GM19238 (cell line): ENCODE results near the gene DCST1.
"Not testable (repeated sequence)": the region's sequence is repeated elsewhere in the genome, so short reads cannot be mapped to it uniquely, and the experiment has no call there.

Source experiments
- DNase-seq: peaks from one replicate; pipeline ENCODE4 v3.0.0; 2011; ENCODE audit warnings: low spot score; ENCODE audit not compliant: insufficient read length

DCST1 gene, protein sequence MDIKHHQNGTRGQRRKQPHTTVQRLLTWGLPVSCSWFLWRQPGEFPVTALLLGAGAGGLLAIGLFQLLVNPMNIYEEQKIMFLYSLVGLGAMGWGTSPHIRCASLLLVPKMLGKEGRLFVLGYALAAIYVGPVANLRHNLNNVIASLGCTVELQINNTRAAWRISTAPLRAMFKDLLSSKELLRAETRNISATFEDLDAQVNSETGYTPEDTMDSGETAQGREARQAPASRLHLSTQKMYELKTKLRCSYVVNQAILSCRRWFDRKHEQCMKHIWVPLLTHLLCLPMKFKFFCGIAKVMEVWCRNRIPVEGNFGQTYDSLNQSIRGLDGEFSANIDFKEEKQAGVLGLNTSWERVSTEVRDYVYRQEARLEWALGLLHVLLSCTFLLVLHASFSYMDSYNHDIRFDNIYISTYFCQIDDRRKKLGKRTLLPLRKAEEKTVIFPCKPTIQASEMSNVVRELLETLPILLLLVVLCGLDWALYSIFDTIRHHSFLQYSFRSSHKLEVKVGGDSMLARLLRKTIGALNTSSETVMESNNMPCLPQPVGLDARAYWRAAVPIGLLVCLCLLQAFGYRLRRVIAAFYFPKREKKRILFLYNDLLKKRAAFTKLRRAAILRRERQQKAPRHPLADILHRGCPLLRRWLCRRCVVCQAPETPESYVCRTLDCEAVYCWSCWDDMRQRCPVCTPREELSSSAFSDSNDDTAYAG

DNA sequence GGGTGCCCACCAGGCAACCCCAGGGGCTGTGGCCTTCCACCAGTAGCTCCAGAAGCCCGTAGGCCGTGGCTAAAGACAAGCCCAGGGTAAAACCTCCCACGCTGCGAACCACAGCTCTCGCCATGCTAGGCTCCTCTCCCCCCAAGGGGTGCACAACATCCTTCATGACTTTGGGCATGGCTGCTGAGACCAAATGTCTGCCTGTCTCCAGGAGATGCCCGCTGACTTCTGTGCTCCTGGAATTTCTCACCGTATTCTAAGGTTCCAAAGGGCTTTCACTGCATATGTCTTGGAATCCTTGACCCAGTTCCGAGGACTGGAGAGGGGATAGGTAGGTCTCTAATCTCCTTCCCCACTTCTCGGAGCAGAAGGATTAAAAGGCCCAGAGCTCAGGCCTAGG lies at the start of gene DCST1, which contains the start of gene DCST2:
DCST1 (plus strand) TSS at position 301 of the 400 bp plus-strand sequence. CDS start 213 bp downstream, outside the sequence.
DCST2 (minus strand) TSS at position 258 of the 400 bp plus-strand sequence; CDS start at position 178, 80 bp downstream.
- DNase-seq: no peak

DNA sequence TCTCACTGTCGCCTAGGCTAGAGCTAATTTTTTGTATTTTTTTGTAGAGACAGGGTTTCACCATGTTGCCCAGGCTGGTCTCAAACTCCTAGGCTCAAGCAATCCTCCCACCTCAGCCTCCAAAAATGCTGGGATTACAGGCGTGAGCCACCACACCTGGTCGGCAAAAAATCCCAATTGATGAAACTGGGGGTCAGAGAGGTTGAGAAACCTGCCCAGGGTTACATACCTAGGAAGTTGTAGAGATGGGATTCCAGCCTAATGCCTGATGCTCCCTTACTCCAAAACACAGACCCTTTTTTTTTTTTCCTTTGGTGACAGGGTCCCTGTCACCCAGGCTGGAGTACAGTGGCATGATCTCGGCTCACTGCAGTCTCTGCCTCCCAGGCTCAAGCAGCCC lies 46.9 kb upstream of the DCST1 start:
- DNase-seq: not testable (repeated sequence)

DNA sequence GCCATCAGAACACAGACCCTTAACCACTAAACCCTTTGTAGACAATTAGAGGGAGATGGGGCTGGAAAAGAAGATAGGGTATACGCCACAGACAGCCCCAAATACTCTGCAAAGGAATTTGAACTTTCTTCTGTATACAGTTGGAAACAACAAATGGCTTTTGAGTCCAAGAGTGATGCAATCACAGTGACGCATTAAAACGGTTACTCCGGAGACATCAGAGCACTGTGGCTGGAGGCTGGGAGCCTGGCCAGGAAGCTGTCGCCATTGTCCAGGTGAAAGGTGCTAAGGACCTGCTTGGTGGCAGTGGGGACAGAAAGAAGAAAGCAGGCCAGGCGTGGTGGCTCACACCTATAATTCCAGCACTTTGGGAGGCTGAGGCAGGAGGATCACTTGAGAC lies 46.3 kb upstream of the DCST1 start:
- no peak for DNase-seq

DNA sequence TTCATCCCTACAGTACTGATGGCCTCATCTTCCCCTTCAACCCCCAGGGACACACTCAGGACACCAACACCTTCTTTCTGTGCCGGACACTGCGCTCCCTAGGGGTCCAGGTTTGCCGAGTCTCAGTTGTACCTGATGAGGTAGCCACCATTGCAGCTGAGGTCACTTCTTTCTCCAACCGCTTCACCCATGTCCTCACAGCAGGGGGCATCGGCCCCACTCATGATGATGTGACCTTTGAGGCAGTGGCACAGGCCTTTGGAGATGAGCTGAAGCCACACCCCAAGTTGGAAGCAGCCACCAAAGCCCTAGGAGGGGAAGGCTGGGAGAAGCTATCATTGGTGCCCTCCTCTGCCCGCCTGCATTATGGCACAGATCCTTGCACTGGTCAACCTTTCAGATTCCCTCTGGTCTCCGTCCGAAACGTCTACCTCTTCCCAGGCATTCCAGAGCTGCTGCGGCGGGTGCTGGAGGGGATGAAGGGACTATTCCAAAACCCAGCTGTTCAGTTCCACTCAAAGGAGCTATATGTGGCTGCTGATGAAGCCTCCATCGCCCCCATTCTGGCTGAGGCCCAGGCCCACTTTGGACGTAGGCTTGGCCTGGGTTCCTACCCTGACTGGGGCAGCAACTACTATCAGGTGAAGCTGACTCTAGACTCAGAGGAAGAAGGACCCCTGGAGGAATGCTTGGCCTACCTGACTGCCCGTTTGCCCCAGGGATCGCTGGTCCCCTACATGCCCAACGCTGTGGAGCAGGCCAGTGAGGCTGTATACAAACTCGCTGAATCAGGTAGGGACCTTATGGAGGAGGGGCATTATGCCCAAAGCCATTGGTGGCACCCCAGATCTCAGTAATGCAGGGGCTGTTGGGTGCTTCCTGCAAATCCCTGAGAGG lies 45.3 kb upstream of the DCST1 start:
- no peak for DNase-seq

DNA sequence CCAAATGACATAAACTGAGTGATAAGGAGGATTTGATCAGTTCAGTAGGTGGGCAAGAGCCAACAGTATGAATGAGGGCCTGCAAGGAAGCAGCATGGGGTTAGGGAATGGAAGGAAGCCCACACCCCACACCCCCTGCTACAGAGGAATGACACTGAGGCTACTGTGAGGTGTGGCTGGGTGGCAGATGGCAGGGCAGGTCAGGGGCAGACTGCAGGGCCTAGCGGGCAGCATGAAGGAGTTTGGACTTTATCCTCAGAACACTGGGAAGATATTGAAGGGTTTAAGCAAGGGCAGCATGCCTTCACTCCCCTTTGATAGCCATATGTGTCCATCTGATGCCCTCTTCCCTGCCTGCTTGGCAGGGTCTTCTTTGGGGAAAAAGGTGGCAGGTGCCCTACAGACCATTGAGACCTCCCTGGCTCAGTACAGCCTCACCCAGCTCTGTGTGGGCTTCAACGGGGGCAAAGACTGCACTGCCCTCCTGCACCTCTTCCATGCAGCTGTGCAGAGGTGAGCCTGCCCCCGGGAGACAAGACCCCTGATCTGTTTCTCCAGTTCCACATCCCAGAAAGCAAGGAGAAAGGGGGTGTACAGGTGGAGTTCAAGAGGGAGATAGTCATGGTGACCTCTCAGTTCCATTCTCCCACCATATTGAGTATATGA lies 44.3 kb upstream of the DCST1 start:
- DNase-seq: no peak

DNA sequence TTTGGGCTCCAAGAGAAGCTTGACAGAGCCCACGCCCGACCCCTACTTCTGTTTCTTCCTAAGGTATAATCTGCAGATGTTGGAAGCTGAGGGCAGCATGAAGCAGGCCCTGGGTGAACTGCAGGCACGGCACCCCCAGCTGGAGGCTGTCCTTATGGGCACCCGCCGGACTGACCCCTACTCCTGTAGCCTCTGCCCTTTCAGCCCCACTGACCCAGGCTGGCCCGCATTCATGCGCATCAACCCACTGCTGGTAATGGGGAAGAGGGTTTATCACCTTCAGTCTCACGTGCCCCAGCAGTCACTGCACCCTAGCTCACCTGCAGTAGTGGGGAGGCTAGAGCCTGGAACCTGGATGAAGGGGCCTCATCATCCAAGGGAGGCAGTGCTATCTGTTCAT lies 43.3 kb upstream of the DCST1 start:
- DNase-seq: no peak

DNA sequence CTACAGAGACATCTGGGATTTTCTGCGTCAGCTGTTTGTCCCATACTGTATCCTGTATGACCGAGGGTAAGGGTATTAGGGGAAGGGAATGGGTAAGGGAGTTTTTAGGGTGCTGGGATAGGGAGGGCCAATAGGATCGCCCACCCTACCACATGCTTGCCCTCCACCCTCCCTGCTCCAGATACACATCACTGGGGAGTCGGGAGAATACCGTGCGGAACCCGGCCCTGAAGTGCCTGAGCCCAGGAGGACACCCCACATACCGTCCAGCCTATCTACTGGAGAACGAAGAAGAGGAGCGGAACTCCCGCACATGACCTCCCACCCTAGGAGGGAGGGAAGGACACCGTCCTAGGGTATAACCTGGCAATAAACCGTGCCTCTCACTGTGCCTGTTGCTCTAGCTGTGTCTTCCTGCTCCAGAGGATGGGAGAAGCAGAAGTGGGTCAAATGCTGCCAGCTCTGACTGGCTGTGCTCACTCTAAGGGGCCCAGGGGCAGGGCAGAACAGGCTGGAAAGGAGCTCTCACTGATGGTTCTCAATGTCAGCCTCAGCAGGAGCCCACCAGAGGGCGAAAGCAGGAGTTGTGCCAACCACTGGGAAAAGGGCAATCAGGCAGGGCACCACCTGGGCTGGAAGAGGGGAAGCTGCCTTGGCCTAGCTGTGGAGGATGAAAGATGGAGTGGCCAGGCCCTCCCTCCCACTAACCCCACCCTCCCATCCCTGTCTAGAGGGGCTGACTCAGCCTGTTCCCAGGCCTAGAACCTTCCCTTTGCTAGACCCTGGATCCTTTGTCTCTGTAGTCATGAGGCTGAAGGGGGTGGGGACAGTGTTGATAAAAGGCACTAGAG lies 40.7 kb upstream of the DCST1 start:
- no peak for DNase-seq

DNA sequence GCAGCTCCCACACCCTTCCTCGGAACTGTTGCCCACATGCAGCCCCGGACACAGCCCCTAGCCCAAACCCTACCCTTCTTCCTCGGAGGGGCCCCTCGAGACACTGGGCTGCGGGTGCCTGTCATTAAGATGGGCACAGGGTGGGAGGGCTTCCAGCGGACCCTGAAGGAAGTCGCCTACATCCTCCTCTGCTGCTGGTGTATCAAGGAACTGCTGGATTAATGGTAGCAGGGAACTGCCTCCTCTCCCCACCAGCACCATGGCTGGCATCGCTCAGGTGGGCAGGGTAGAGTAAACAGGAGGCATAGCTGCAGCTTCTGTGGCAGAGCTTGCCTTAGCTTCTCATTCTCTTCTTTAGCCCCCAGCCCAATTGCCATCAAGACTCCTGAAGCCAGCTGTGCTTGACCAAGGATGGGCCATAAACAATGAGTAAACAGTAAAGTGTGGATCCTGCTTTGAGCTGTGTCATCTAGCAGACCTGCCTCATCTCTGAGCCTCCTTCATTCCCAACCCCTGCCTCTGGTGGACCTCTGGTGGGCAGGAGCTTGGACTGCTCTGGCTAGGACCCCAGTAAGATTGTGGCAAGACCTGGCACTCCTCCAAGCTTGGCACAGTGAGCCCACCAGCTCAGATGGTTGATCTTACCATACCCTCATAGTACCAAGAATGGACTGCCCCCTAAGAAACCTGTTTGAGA lies 39.9 kb upstream of the DCST1 start, which contains the start of gene LENEP:
LENEP (plus strand) TSS at position 15 of the 697 bp plus-strand sequence; CDS start at position 37, 22 bp downstream.
- no peak for DNase-seq

DNA sequence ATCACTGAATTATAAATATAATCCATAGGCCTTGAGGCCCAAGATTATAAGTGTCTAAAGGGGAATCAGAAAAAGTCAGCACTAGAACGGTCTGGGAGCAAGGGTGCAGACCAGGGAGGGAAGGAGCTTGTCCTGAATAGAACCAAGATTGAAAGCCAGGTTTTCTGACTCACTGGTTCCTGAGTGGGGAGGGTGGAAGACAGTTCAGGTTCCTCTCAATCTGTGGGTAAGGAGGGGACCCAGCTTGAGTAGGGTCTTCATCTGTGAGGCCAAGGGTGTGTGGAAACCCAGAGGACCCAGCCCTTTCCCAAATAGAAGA lies 39.4 kb upstream of the DCST1 start:
- no peak for DNase-seq

DNA sequence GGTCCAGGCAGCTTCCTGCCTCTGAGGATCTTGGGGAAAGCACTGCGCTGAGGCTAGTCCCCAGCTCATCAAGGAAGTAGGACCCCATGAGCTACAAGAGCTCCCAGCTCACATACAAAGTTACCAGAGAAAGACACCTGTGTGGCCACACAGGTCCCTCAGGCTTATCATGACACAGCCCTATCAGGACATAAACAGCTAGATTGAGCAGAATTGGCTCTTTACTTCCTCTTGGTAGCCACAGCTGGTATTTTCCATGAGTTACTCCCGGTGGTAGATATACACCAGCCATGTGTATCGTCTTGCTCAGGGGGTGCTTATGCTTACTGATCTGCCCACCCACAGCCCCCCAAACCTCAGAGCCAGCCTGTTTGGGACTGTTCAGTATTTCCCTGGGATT lies 39.0 kb upstream of the DCST1 start:
- no peak for DNase-seq

DNA sequence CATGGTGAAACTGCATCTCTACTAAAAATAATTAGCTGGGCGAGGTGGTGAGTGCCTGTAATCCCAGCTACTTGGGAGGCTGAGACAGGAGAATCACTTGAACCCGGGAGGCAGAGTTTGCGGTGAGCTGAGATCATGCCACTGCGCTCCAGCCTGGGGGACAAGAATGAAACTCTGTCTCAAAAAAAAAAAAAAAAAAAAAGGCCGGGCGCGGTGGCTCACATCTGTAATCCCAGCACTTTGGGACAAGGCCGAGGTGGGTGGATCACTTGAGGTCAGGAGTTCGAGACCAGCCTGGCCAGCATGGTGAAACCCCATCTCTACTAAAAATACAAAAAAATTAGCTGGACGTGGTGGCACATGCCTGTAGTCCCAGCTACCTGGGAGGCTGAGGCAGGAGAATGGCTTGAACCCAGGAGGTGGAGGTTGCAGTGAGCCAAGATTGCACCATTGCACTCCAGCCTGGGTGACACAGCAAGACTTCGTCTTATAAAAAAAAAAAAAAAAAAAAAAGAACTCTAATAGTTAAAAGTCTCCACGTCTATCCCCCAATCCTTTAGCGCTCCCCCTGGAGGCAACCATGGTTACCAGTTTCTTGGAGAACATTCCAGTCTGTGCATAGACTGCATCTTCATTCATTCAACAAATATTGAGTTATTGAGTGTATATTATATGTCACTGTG lies 38.2 kb upstream of the DCST1 start:
- DNase-seq: not testable (repeated sequence)

DNA sequence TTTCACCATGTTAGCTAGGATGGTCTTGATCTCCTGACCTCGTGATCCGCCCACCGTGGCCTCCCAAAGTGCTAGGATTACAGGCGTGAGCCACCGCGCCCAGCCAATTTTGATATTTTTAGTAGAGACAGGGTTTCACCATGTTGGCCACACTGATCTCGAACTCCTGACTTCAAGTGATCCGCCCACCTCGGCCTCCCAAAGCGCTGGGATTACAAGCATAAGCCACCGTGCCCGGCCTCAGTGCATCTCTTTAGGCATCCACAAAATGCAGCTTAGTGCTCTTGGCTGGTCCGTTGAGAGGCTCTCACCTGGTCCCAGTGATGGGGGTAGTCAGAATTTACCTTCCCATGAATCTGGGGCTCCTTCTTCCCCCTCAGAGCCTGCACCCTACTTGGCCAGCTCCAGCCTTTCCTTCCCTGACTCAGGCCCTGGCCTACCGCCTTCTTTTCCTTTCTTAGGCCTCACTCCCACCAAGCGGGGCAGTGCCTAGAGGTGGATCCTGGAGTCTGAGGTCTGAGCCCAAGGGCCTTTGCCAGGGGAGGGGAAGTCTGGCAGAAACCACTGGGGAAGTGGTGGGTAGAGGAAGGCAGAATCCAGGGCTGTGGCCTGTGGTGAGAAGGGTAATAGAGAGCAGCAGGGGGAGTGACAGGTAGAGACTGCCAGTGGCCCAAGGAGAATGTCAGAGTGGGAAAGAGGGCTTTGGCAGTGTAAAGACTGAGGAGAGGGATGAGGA lies 36.5 kb upstream of the DCST1 start:
- DNase-seq: no peak

DNA sequence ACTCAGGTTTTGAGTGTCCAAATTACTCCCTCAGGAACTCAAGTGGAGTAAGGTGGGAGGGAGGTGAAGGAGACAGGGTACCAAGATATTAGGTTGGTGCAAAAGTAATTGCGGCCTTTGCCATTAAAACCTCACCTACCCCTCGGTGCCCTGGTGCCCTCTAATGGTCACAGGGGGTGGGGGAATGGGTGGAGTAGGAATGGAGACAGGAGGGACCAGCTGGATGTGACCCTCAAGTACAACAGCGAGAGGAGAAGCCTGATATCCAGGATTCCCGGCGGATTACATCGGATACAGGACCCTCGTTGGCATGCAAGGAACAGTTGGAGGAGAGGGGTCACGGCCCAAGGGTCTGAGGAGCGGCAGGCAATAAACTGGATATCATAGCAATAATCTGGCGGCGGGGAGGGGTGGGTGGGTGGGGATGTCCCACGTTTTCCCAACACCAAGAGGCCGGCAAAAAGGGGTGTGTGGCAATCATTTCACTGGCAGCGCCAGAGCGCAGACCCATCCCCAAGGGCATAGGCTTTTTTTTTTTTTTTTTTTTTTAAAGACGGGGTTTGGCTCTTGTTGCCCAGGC lies 35.3 kb upstream of the DCST1 start:
- no peak for DNase-seq

DNA sequence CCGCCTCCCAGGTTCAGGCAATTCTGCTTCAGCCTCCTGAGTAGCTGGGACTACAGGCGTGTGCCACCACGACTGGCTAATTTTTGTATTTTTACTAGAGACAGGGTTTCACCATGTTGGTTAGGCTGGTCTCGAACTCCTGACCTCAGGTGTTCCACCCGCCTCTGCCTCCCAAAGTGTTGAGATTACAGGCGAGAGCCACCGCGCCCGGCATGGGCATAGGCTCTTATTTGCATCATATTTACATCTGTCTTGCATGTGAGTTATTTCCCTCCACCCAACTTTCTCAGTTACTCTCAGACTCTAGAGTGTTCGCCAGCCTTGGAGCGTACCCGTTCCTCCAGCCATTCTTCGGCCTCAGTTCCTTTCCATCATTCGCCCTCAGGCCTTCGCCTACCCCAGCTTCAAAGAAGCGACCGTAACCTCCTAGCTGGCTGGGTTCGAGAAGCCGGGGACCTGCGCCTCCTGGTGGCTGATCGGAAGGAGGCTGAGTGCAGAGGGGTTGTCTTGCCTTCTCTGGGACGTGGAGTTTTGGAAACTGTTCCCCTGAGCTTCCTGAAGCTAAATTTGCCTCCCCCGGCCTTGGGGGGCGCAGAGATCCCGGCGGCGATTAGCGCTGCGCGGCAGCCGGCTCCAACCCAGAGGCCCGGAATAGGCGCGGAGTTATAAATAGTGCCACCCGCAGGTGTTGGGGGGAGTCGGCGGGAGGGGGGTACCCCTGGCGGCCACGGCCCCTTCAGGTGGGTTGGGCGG lies 34.6 kb upstream of the DCST1 start:
- DNase-seq: peak; percentile 78

DNA sequence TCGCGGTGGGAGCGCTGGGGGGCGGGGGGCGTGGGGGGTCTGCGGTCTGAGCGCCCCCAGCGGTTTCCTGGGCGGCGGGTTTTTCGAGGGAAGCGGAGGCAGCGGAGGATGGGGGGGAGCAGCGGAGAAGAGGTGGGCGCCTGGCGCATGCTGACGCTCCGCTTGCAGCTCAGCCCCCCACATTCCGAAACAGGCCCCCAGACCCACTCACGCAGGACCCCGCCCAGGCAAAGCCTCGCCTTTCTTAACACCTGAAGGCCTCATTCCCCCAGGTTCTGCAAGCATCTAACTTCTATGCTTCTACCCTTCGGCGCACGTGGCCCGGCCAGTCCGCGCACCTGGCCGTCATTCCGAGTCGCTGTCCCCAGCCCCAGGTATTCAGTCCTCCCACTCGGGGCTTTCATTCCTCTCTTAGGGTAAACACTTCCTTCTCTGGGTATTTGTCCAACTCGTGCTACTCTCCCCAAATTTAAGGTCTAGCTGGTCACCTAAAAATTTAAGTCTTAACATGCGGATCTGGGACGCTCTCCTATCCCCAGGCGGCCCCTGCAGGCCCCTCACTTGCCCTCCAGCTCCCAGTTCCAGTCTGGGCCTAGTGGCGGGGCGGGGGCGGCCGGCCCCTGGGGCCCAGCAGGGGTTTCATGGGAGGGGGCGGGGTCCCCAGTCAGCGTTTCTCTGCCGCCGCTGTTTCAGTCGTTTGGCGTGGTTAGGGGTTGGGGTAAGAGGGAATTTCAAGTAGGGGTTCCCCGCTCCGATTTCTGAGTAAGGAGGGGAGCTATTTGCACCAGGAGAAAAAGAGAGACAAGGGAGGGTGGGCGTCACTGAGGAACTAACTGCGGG lies 33.8 kb upstream of the DCST1 start:
- DNase-seq: no peak

DNA sequence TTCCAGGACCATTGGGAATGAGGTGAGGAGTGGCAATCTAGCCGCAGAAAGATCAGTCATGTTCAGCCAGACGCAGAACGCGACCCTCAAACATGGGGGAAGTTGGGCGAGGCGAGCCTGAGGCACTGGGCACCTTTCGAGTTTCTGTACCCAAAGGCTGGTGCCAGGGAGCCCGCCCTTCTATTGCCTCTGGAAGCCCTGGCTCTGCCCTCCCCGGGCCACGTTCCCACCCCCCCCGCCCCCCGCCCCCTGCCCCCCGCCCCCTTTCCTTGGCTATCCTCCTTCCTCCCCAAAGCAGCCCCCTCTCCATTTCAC lies 33.3 kb upstream of the DCST1 start:
- DNase-seq: no peak
